Neural progenitor cell (in vitro differentiated cells): ENCODE results near the gene EDC4.

Experiments used
- CTCF ChIP-seq: fragments of 200-600 bp; sonication (generic); IDR thresholded peaks from 2 replicates; pipeline ENCODE4 v1.5.1; 2017; ENCODE audit warnings: antibody characterized with exemption, mild to moderate bottlenecking
- EZH2 ChIP-seq: fragments of 200-600 bp; sonication (generic); IDR thresholded peaks from 2 replicates; pipeline ENCODE4 v1.6.1; 2017; ENCODE audit warnings: antibody characterized with exemption, mild to moderate bottlenecking, moderate library complexity
- EZH2phosphoT487 ChIP-seq: fragments of 200-600 bp; sonication (generic); IDR thresholded peaks from 2 replicates; pipeline ENCODE4 v1.6.1; 2017; ENCODE audit warnings: antibody characterized with exemption

- no peak for TF ChIP-seq CTCF
- TF ChIP-seq EZH2: no peak
- no peak for TF ChIP-seq EZH2phosphoT487
Observed at GRCh38 chr16:67922740-67923139, 49.9 kb downstream of the EDC4 start.
